Peyer's patch (tissue), 4 donors: Measurements from ENCODE around the gene FYB1. TPM values are rescaled to one million over a fixed set of nuclear protein-coding genes. Genes with fewer than 3 reads are reported as not detected.
A peak's percentile ranks its signal among the peaks of the same experiment; 100 is the strongest.

Source experiments
- DNase-seq, 3 donors: peaks; one replicate each; pipeline ENCODE4 v3.0.0-alpha.2; 2017 to 2019
- H3K27ac ChIP-seq, 4 donors: fragments of 200-600 bp; sonication (generic); one replicate each; pipeline ENCODE4 v1.5.1; 2016 to 2019
- H3K27me3 ChIP-seq, 2 donors: fragments of 200-600 bp; sonication (generic); one replicate each; pipeline ENCODE4 v1.5.1; 2019
- H3K36me3 ChIP-seq, 3 donors: fragments of 200-600 bp; sonication (generic); one replicate each; pipeline ENCODE4 v1.5.1; 2016 to 2019
- H3K4me1 ChIP-seq, 4 donors: fragments of 200-600 bp; sonication (generic); one replicate each; pipeline ENCODE4 v1.5.1; 2016 to 2019
- H3K4me3 ChIP-seq, 4 donors: fragments of 200-600 bp; sonication (generic); 1 replicate in 3 of 4; 2 replicates in 1 of 4; pipeline ENCODE4 v1.5.1; 2016 to 2019; ENCODE audit warnings: mild to moderate bottlenecking in 1 of 4
- H3K9me3 ChIP-seq, 4 donors: fragments of 200-600 bp; sonication (generic); one replicate each; pipeline ENCODE4 v1.5.1; 2016 to 2019; ENCODE audit warnings: mild to moderate bottlenecking in 1 of 4
- CTCF ChIP-seq, 6 experiments: fragments of 450-650 bp in 4 of 6; fragments of 200-600 bp in 2 of 6; sonication (generic) in 1 of 6; IDR thresholded peaks; one replicate each; pipeline ENCODE4 v1.5.1; 2017 to 2019; ENCODE audit warnings: antibody characterized with exemption in 6 of 6, mild to moderate bottlenecking in 3 of 6, moderate library complexity in 1 of 6
- POLR2A ChIP-seq, 2 donors: fragments of 450-650 bp; IDR thresholded peaks; one replicate each; pipeline ENCODE4 v1.5.1; 2017; ENCODE audit warnings: antibody characterized with exemption in 2 of 2, mild to moderate bottlenecking in 2 of 2, moderate library complexity in 2 of 2
- total RNA-seq, 4 donors: library from RNA; depleted of rRNA; stranded (reverse); fragments of >200 nt; gene quantifications; one replicate each; pipeline ENCODE4 v1.1.0, GENCODE V29; 2016

The FYB1 gene
- total RNA-seq, 4 donors from 2014 or later, result 12.1 to 184 (median 17.6) TPM

GRCh38 chr5:39220280-39221030 lies 1.1 kb upstream of the FYB1 start:
- Histone ChIP-seq H3K9me3 (no peaks in the 10 kb centered on the region), H3K27me3 (no peaks in the 10 kb centered on the region), H3K4me1 (no peaks in the 10 kb centered on the region), H3K36me3 (no peaks in the 10 kb centered on the region), H3K27ac (peak overlapping the region in 1 of 4 donors; percentile 3), H3K4me3 (no peak overlapping the region)
- no peak for DNase-seq
- no peak for TF ChIP-seq POLR2A (IDR thresholded peaks at IDR 0.05)
- no peak for TF ChIP-seq CTCF (IDR thresholded peaks at IDR 0.05)

GRCh38 chr5:39218482-39219402 lies 621 bp downstream of the FYB1 start:
- Histone ChIP-seq H3K4me3 (peak overlapping the region in 1 of 4 donors; percentile 21), H3K4me1 (no peaks in the 10 kb centered on the region), H3K27me3 (no peaks in the 10 kb centered on the region), H3K27ac (peak overlapping the region in 3 of 4 donors; percentile 36 to 65 (median 47)), H3K36me3 (no peaks in the 10 kb centered on the region), H3K9me3 (no peaks in the 10 kb centered on the region)
- no peak for TF ChIP-seq CTCF (IDR thresholded peaks at IDR 0.05)
- TF ChIP-seq POLR2A (IDR thresholded peaks at IDR 0.05), result no peak
- no peak for DNase-seq

GRCh38 chr5:39217365-39218281 lies 1.7 kb downstream of the FYB1 start:
- Histone ChIP-seq H3K4me1 (no peaks in the 10 kb centered on the region), H3K27ac (peak overlapping the region; percentile 27 to 65 (median 34)), H3K9me3 (no peaks in the 10 kb centered on the region), H3K4me3 (peak overlapping the region in 1 of 4 donors; percentile 5), H3K27me3 (no peaks in the 10 kb centered on the region), H3K36me3 (no peaks in the 10 kb centered on the region)
- peak; percentile 89 to 98 (median 94) for TF ChIP-seq CTCF (IDR thresholded peaks at IDR 0.05)
- TF ChIP-seq POLR2A (IDR thresholded peaks at IDR 0.05), result no peak
- peak; percentile 53 to 93 (median 72) for DNase-seq

- DNase-seq, result no peak
- TF ChIP-seq POLR2A (IDR thresholded peaks at IDR 0.05), result no peak
- TF ChIP-seq CTCF (IDR thresholded peaks at IDR 0.05), result no peak
- Histone ChIP-seq H3K27me3 (no peaks in the 10 kb centered on the region), H3K36me3 (no peaks in the 10 kb centered on the region), H3K4me1 (no peaks in the 10 kb centered on the region), H3K4me3 (peak overlapping the region in 2 of 4 donors; percentile 18 to 23), H3K27ac (peak overlapping the region; percentile 27 to 65 (median 34)), H3K9me3 (no peaks in the 10 kb centered on the region)
Measured at GRCh38 chr5:39216631-39217030, 2.7 kb downstream of the FYB1 start.

- TF ChIP-seq POLR2A (IDR thresholded peaks at IDR 0.05) (no peak), CTCF (IDR thresholded peaks at IDR 0.05) (no peak)
- Histone ChIP-seq H3K36me3 (no peaks in the 10 kb centered on the region), H3K27me3 (no peaks in the 10 kb centered on the region), H3K9me3 (no peaks in the 10 kb centered on the region), H3K4me1 (no peaks in the 10 kb centered on the region), H3K27ac (peak overlapping the region; percentile 8 to 65 (median 36)), H3K4me3 (no peak overlapping the region)
- DNase-seq, result no peak
Measured at GRCh38 chr5:39215857-39216256, 3.5 kb downstream of the FYB1 start.
